Mesenchymal stem cell (in vitro differentiated cells and primary cell): ENCODE measurements around the gene RHBDF1.

Source experiments
- DNase-seq: peaks from one replicate; pipeline ENCODE4 v3.0.0-alpha.2; 2013
- H2AFZ ChIP-seq: one replicate; pipeline ENCODE4 v1.6.1; 2013; ENCODE audit warnings: low read depth, mild to moderate bottlenecking, control low read depth, inconsistent platforms, low read length, moderate library complexity
- H2AK5ac ChIP-seq: 2 replicates; pipeline ENCODE4 v1.6.1; 2013; ENCODE audit warnings: low read length, moderate library complexity, mild to moderate bottlenecking, inconsistent platforms; ENCODE audit not compliant: severe bottlenecking
- H2BK120ac ChIP-seq: one replicate; pipeline ENCODE4 v1.6.1; 2013; ENCODE audit warnings: low read depth, mild to moderate bottlenecking, inconsistent platforms, low read length, moderate library complexity
- H2BK12ac ChIP-seq, 2 experiments: one replicate each; pipeline ENCODE4 v1.6.1; 2013; ENCODE audit warnings: inconsistent platforms in 2 of 2, low read length in 2 of 2, mild to moderate bottlenecking in 2 of 2, moderate library complexity in 2 of 2, control low read depth in 1 of 2
- H2BK15ac ChIP-seq: one replicate; pipeline ENCODE4 v1.6.1; 2013; ENCODE audit warnings: mild to moderate bottlenecking, low read depth, inconsistent platforms; ENCODE audit not compliant: poor library complexity, severe bottlenecking
- H2BK5ac ChIP-seq: 2 replicates; pipeline ENCODE4 v1.6.1; 2013; ENCODE audit warnings: low read depth, mild to moderate bottlenecking, low read length, control low read depth, inconsistent platforms; ENCODE audit not compliant: poor library complexity, severe bottlenecking
- H3K14ac ChIP-seq, 2 experiments: one replicate each; pipeline ENCODE4 v1.6.1; 2013; ENCODE audit warnings: inconsistent platforms in 2 of 2, low read length in 2 of 2, control low read depth in 1 of 2, mild to moderate bottlenecking in 1 of 2, moderate library complexity in 1 of 2
- H3K18ac ChIP-seq, 2 experiments: one replicate each; pipeline ENCODE4 v1.6.1; 2013; ENCODE audit warnings: inconsistent platforms in 2 of 2, low read length in 2 of 2, control low read depth in 1 of 2, low read depth in 1 of 2, mild to moderate bottlenecking in 1 of 2
- H3K23ac ChIP-seq, 2 experiments: one replicate each; pipeline ENCODE4 v1.6.1; 2013; ENCODE audit warnings: inconsistent platforms in 2 of 2, low read length in 2 of 2, mild to moderate bottlenecking in 2 of 2, moderate library complexity in 2 of 2, control low read depth in 1 of 2
- H3K27ac ChIP-seq: 2 replicates; pipeline ENCODE4 v1.5.1; 2013; ENCODE audit warnings: mild to moderate bottlenecking, moderate library complexity, low read length, control low read depth, inconsistent platforms; ENCODE audit not compliant: poor library complexity, severe bottlenecking
- H3K27me3 ChIP-seq, 2 experiments: 2 replicates each; pipeline versions ENCODE4 v1.6.1 to v1.7.0; 2013; ENCODE audit warnings: low read length in 2 of 2, mild to moderate bottlenecking in 2 of 2, moderate library complexity in 2 of 2, control low read depth in 1 of 2, inconsistent platforms in 1 of 2; ENCODE audit not compliant: control insufficient read depth in 1 of 2, insufficient read depth in 1 of 2
- H3K36me3 ChIP-seq, 2 experiments: 2 replicates each; pipeline versions ENCODE4 v1.6.1 to v1.7.0; 2013; ENCODE audit warnings: low read length in 2 of 2, control low read depth in 1 of 2, inconsistent platforms in 1 of 2, low read depth in 1 of 2, mild to moderate bottlenecking in 1 of 2; ENCODE audit not compliant: insufficient read depth in 2 of 2, control insufficient read depth in 1 of 2
- H3K4ac ChIP-seq, 2 experiments: one replicate each; pipeline ENCODE4 v1.6.1; 2013; ENCODE audit warnings: inconsistent platforms in 2 of 2, low read length in 2 of 2, mild to moderate bottlenecking in 2 of 2, moderate library complexity in 2 of 2, control low read depth in 1 of 2, low read depth in 1 of 2
- H3K4me1 ChIP-seq: 2 replicates; pipeline ENCODE4 v1.6.1; 2013; ENCODE audit warnings: low read depth, low read length, control low read depth; ENCODE audit not compliant: control insufficient read depth, insufficient read depth
- H3K4me2 ChIP-seq: 2 replicates; pipeline ENCODE4 v1.6.1; 2013; ENCODE audit warnings: low read length, mild to moderate bottlenecking, inconsistent platforms; ENCODE audit not compliant: poor library complexity, severe bottlenecking
- H3K4me3 ChIP-seq, 2 experiments: 2 replicates each; pipeline versions ENCODE4 v1.5.1 to v1.7.0; 2013; ENCODE audit warnings: low read length in 2 of 2, mild to moderate bottlenecking in 2 of 2, control low read depth in 1 of 2, low read depth in 1 of 2; ENCODE audit not compliant: insufficient read depth in 1 of 2
- H3K79me1 ChIP-seq: replicated peaks from 2 replicates; pipeline ENCODE4 v1.6.1; 2013; ENCODE audit warnings: mild to moderate bottlenecking, control low read depth, low read length, inconsistent platforms; ENCODE audit not compliant: poor library complexity, severe bottlenecking
- H3K9ac ChIP-seq: 2 replicates; pipeline ENCODE4 v1.7.0; 2013; ENCODE audit warnings: mild to moderate bottlenecking, low read length, moderate library complexity
- H3K9me3 ChIP-seq: 2 replicates; pipeline ENCODE4 v1.7.0; 2013; ENCODE audit warnings: mild to moderate bottlenecking, low read length; ENCODE audit not compliant: control insufficient read depth
- H4K8ac ChIP-seq: one replicate; pipeline ENCODE4 v1.6.1; 2013; ENCODE audit warnings: inconsistent platforms, mild to moderate bottlenecking, low read length, moderate library complexity
- H4K91ac ChIP-seq: one replicate; pipeline ENCODE4 v1.6.1; 2013; ENCODE audit warnings: mild to moderate bottlenecking, low read length, inconsistent platforms
- WGBS: methylation state at CpG from one replicate; pipeline ENCODE4 v1.1.7; 2013; ENCODE audit warnings: mixed read lengths; 5-methylcytosine and 5-hydroxymethylcytosine counted together

The RHBDF1 gene

DNA sequence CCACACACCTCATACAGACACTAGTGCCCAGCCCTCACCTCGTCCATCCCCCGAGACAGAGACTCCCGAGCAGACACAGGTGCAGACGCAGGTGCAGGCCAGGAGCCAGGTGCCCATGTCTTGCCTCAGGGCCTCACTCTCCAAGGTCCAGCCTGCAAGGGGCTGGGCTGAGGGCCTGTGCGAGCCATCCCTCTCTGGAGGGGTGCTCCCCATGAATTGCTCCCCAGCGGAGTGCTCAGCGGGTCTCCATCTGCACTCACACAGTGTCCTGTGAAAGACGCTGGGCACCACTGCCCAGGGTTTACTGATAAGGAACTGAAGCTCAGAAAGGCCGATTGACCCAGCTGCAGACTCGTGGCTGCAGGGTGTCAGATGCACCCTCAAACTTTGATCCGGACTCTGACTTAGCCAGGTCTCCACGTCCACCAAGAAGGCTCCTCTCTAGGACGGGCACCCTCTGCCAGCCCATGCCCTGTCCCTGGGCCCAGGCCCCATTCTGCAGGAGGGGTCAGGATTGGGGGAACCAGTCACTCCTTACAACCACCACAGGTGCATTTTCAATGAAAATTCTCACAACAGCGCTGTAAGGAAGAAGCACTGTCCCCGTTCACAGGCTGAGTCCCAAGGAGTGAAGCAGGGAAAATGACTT, 36.0 kb downstream of the RHBDF1 start:
- Histone ChIP-seq H2BK120ac (no peak overlapping the region), H3K27me3 (no peaks in the 10 kb centered on the region), H4K91ac (no peak overlapping the region), H2BK12ac (no peak overlapping the region), H3K4me2 (no peak overlapping the region), H3K9ac (no peak overlapping the region), H3K23ac (no peak overlapping the region), H3K27ac (no peak overlapping the region), H3K79me1 (peaks cover 2% of the 10 kb centered on the region), H3K4me3 (no peak overlapping the region), H2AFZ (no peak overlapping the region), H3K4ac (no peak overlapping the region), H3K9me3 (no peaks in the 10 kb centered on the region), H3K36me3 (peaks cover 0 to 17% of the 10 kb centered on the region in 2 experiments), H3K18ac (no peak overlapping the region), H4K8ac (no peak overlapping the region), H2BK5ac (no peak overlapping the region), H2AK5ac (no peak overlapping the region), H3K4me1 (peaks cover 8% of the 10 kb centered on the region), H3K14ac (no peak overlapping the region), H2BK15ac (no peak overlapping the region)
- DNase-seq = no peak
- 98% methylated on average over 15 of the region's 15 CpGs for WGBS

DNA sequence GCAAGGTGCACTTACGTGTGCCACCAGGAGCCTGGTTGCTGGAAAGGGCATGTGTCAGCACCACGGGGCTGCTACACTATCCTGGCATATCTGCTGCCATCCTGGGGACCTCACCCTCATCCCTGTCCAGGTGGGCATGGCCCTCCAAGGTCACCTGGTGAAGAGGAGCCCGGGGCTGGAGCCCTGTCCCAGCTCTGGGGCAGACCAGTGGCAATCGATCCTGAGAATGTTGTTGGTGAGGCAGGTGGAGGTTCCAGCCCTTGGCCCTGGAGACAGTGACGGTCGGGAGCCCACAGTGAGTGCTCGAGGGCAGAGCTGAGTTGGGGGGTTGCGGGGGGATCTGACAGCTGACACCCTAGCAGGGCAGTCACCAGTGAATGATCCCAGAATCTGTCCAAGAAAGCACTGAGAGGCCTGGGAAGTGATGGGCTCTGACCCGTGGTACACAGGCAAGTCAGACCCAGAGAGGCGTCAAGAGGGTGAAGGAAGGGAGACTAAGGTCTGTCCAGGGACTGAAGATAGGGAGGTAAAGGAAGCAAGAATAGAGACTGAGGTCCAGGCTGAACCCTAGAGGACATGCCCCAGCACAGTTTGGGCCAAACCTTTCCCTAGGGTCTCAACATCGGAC, 36.6 kb downstream of the RHBDF1 start:
- H3K27me3 ChIP-seq = no peaks in the 10 kb centered on the region
- no peak overlapping the region for H4K8ac ChIP-seq
- H3K27ac ChIP-seq = no peak overlapping the region
- H3K4me3 ChIP-seq = no peak overlapping the region
- WGBS = 92% methylated on average over 10 of the region's 11 CpGs
- H3K9me3 ChIP-seq = no peaks in the 10 kb centered on the region
- H3K4ac ChIP-seq = no peak overlapping the region
- no peak overlapping the region for H2BK120ac ChIP-seq
- no peak overlapping the region for H3K18ac ChIP-seq
- H2BK5ac ChIP-seq = no peak overlapping the region
- H3K9ac ChIP-seq = no peak overlapping the region
- H4K91ac ChIP-seq = no peak overlapping the region
- H3K14ac ChIP-seq = peak overlapping the region in 1 of 2 experiments; percentile 61
- no peak overlapping the region for H2AFZ ChIP-seq
- no peak overlapping the region for H3K23ac ChIP-seq
- DNase-seq = no peak
- H2BK15ac ChIP-seq = no peak overlapping the region
- H3K4me1 ChIP-seq = peaks cover 7% of the 10 kb centered on the region
- no peak overlapping the region for H3K4me2 ChIP-seq
- H3K79me1 ChIP-seq = no peaks in the 10 kb centered on the region
- H2BK12ac ChIP-seq = no peak overlapping the region
- peaks cover 0 to 15% of the 10 kb centered on the region in 2 experiments for H3K36me3 ChIP-seq
- no peak overlapping the region for H2AK5ac ChIP-seq

DNA sequence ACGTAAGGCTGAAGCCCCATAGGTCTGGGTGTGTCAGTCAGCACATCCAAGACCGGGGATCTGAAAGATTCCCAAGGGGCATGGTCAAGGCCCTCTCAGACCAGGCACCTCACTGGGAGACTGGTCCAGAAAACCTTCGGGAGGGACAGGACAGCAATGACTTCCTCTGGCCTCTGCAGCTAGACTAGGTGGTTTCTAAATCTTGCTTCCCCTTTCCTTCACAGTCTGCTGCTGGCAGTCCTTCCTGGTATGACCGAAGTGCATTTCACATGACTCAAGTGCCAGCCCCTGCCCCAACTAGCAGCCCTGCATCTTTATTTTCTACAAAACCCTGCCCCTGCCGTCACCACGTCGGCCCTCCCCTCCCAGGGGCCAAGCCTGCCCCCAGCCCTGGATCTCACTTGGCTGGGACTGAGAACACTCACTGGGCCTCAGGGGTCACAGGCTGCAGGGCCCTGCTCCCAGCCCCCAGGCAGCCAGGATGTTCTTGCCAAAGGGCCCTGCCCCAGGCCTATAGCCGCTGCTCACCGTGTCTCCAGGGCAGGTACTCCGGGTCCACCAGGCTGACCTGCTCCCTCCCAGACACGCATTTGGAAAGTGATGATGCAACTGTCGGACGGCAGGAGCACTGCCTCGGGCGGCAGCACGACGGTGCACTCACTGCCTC, 37.3 kb downstream of the RHBDF1 start:
- Histone ChIP-seq H3K18ac (no peak overlapping the region), H2BK12ac (no peak overlapping the region), H3K36me3 (peaks cover 0 to 15% of the 10 kb centered on the region in 2 experiments), H2BK15ac (no peak overlapping the region), H3K4me3 (no peak overlapping the region), H3K14ac (peak overlapping the region in 1 of 2 experiments; percentile 61), H4K8ac (no peak overlapping the region), H3K4me2 (no peak overlapping the region), H3K4me1 (peaks cover 7% of the 10 kb centered on the region), H3K9ac (no peak overlapping the region), H4K91ac (no peak overlapping the region), H3K79me1 (no peaks in the 10 kb centered on the region), H2AFZ (no peak overlapping the region), H3K27me3 (no peaks in the 10 kb centered on the region), H2AK5ac (no peak overlapping the region), H3K27ac (no peak overlapping the region), H3K23ac (no peak overlapping the region), H3K4ac (no peak overlapping the region), H2BK5ac (no peak overlapping the region), H3K9me3 (no peaks in the 10 kb centered on the region), H2BK120ac (no peak overlapping the region)
- DNase-seq = no peak
- WGBS = 87% methylated on average over 17 of the region's 17 CpGs

DNA sequence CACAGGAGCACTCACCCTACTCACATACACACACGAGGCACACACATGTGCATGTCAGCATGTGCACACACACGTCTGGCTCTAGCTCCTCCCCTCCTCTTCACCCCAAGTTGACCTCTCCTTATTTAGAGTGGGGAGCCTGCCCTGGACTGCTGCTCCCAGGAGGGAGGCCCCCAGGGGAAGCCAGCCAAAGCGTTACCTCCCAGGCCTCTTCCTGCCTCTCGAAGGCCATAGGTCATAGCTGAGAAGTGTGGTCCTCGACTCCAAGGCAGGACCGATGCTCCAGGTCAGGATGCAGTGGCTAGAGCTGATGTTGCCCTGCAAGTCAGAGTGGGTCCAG, 37.8 kb downstream of the RHBDF1 start:
- Histone ChIP-seq H2AK5ac (no peak overlapping the region), H3K27me3 (no peaks in the 10 kb centered on the region), H3K36me3 (peaks cover 0 to 15% of the 10 kb centered on the region in 2 experiments), H2BK5ac (no peak overlapping the region), H2BK12ac (no peak overlapping the region), H3K14ac (no peak overlapping the region), H3K4ac (no peak overlapping the region), H4K8ac (no peak overlapping the region), H3K4me3 (no peak overlapping the region), H2BK15ac (no peak overlapping the region), H3K9me3 (no peaks in the 10 kb centered on the region), H3K18ac (no peak overlapping the region), H3K4me2 (no peak overlapping the region), H3K23ac (no peak overlapping the region), H3K79me1 (no peaks in the 10 kb centered on the region), H3K9ac (no peak overlapping the region), H3K27ac (no peak overlapping the region), H2BK120ac (no peak overlapping the region), H4K91ac (peak overlapping the region; percentile 58), H2AFZ (no peak overlapping the region), H3K4me1 (peaks cover 7% of the 10 kb centered on the region)
- 56% methylated on average over 6 of the region's 6 CpGs for WGBS
- DNase-seq = no peak
